PC-3 (cell line): ENCODE data around the gene MRPL14. TPM values are rescaled to one million over a fixed set of nuclear protein-coding genes. Genes with fewer than 3 reads are reported as not detected.

Experiments
- ATAC-seq: fragments of 200-7000 bp; cut with Tn5 transposase; 2 replicates; pipeline ENCODE4 v1.9.1; 2020; ENCODE audit warnings: mild to moderate bottlenecking, moderate library complexity
- BruUV-seq: library from RNA; stranded (reverse); fragments of 400-500 nt; replicated peaks from 2 replicates; lab custom pipeline; 2021; lab: Mats Ljungman, UMichigan
- CTCF ChIA-PET: fragments of 300-600 bp; sonication (Branson Sonifier 250); formaldehyde crosslinking; loops from one replicate; lab custom pipeline; 2022; ENCODE audit warnings: antibody characterized with exemption; lab: Charles Lee
- POLR2A ChIA-PET: fragments of 300-600 bp; sonication (Branson Sonifier 250); formaldehyde crosslinking; loops from one replicate; lab custom pipeline; 2022; ENCODE audit warnings: antibody characterized with exemption; ENCODE audit not compliant: unreplicated experiment; lab: Charles Lee
- DNase-seq: peaks from one replicate; pipeline ENCODE4 v3.0.0-alpha.2; 2015
- H2AFZ ChIP-seq: fragments of 300-600 bp; sonication (generic); 2 replicates; pipeline ENCODE4 v1.6.0; 2016; ENCODE audit warnings: antibody characterized with exemption, low read length
- H3F3A ChIP-seq: fragments of 300-600 bp; sonication (generic); one replicate; pipeline ENCODE4 v1.6.0; 2017; ENCODE audit warnings: antibody characterized with exemption, low read length, control low read depth, mild to moderate bottlenecking; ENCODE audit not compliant: unreplicated experiment
- H3K27ac ChIP-seq: fragments of 300-600 bp; sonication (generic); 2 replicates; pipeline ENCODE4 v1.5.1; 2016; ENCODE audit warnings: mild to moderate bottlenecking, low read length
- H3K27me3 ChIP-seq: fragments of 300-600 bp; sonication (generic); 2 replicates; pipeline ENCODE4 v1.6.1; 2016; ENCODE audit warnings: low read length, mixed read lengths
- H3K36me3 ChIP-seq: fragments of 300-600 bp; sonication (generic); 2 replicates; pipeline ENCODE4 v1.6.1; 2016; ENCODE audit warnings: low read depth, mixed run types, low read length, mixed read lengths
- H3K4me1 ChIP-seq: fragments of 300-600 bp; sonication (generic); 2 replicates; pipeline ENCODE4 v1.5.1; 2016; ENCODE audit warnings: low read length; ENCODE audit not compliant: insufficient read depth
- H3K4me2 ChIP-seq: fragments of 300-600 bp; sonication (generic); 2 replicates; pipeline ENCODE4 v1.6.0; 2016; ENCODE audit warnings: low read length
- H3K4me3 ChIP-seq: fragments of 300-600 bp; sonication (generic); 2 replicates; pipeline ENCODE4 v1.5.1; 2016; ENCODE audit warnings: mild to moderate bottlenecking, low read length, mixed read lengths
- H3K79me2 ChIP-seq: fragments of 300-600 bp; sonication (generic); 2 replicates; pipeline ENCODE4 v1.6.1; 2017; ENCODE audit warnings: low read length, mixed read lengths
- H3K9ac ChIP-seq: fragments of 300-600 bp; sonication (generic); 2 replicates; pipeline ENCODE4 v1.6.0; 2016; ENCODE audit warnings: mild to moderate bottlenecking, low read length
- H3K9me2 ChIP-seq: fragments of 300-600 bp; sonication (generic); replicated peaks from 2 replicates; pipeline ENCODE4 v1.6.1; 2016; ENCODE audit warnings: mixed run types, low read length, mixed read lengths
- H3K9me3 ChIP-seq: fragments of 300-600 bp; sonication (generic); 2 replicates; pipeline ENCODE4 v1.6.1; 2016; ENCODE audit warnings: low read length, mixed read lengths
- H4K20me1 ChIP-seq: fragments of 300-600 bp; sonication (generic); 2 replicates; pipeline ENCODE4 v1.6.1; 2016; ENCODE audit warnings: low read length, mixed read lengths
- EZH2 ChIP-seq: fragments of 300-600 bp; sonication (generic); IDR thresholded peaks from one replicate; pipeline ENCODE4 v1.6.1; 2017; ENCODE audit warnings: antibody characterized with exemption, mild to moderate bottlenecking, low read length; ENCODE audit not compliant: unreplicated experiment
- EZH2phosphoT487 ChIP-seq: fragments of 300-600 bp; sonication (generic); IDR thresholded peaks from 2 replicates; pipeline ENCODE4 v1.6.1; 2018; ENCODE audit warnings: mild to moderate bottlenecking, antibody characterized with exemption, low read length, borderline replicate concordance
- intact Hi-C: fragments of 100-400 bp; cut with micrococcal nuclease; formaldehyde crosslinking; loops from 2 replicates; pipeline ENCODE4 v1.9.0; 2023
- total RNA-seq: library from RNA; depleted of rRNA; stranded (reverse); fragments of >200 nt; gene quantifications from 2 replicates; pipeline ENCODE4 v1.2.3, GENCODE V29; 2014
- TF ChIP-seq, protein P1 (sequence below): fragments of 300-600 bp; sonication (generic); conservative IDR thresholded peaks from 2 replicates; pipeline ENCODE4 v1.5.1; 2017; ENCODE audit warnings: antibody characterized with exemption, low read depth, mild to moderate bottlenecking, low read length

MRPL14 gene
- total RNA-seq, 1 experiment from 2014 or later = 192 TPM

DNA sequence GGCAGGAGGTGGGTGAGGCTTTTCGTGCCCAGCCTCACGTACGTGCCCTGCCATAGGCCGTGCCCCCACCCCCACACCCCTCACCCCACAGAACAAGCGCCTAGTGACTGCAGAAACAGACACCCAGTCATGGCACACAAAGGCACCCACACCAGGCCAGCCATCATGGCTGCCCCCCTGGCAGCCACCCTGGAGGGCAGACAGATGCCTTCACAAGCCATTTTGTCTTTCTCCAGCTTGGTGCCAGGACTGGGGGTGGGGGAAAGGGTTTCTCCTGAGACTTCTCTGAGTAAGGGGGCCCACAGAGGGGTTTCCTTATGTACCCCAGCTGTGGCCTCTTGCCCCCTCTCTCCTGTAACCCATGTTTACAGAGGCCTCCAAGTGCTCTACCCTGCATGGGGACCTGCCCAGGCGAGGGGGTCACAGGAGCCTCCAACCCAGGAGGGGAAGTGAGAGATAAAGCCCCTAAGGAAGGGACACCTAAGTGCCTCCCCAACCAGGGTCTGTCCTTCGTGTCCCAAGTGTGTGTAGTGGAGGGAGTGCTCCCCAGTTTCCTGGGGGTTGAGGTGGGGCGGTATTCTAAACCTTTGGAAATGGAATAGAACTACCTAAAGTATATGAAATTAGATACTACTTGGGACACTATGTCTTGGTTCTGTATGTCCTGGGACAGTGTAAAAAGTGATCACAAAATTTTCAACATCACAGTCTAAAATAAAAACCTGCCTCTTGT, 49.9 kb downstream of the MRPL14 start:
- POLR2A ChIA-PET = no interaction called here

DNA sequence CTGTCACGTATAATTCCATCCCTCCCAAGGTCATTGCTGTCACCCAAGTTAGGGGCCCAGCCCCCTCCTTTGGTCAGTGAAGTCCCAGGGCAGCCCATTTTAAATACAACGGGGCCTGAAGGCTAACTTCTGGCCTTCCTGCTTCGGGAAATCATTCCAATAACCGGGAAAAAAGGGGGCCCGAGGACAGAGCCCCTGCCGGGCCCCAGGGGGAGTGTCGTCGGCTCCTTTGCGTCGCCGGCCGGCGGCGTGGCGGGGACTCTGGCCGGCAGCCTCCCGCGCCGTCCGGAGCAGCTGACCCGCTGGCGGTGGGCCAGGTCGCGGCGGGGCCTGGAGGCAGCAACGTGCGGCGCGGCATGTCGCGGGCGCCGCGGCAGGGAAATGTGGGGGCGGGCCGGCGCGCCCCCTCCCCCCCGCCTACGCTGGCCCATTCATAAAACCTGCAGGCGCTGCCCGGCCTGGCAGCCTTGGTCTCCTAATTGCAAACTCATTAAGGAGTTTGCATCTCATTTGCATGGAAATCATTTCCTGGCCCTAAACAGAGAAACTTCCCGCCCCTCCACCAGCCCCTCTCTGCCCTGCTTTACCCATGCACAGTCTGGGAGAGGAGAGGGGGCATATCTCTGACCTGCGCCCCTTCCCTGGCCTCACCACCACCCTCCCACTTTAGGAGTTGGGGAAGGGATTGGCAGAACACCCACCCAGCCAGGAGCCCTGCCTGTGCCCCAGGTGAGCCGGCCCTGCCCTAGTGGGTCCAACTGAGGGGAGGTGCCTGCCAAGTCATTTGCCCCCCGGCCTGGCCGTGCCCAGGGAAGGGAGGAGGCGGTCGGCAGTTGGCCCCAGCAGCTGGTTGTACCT, 50.7 kb downstream of the MRPL14 start:
- H3K79me2 ChIP-seq = no peaks in the 10 kb centered on the region
- no peaks in the 10 kb centered on the region for H4K20me1 ChIP-seq
- intact Hi-C loops = no loop called here
- POLR2A ChIA-PET = no interaction called here
- H2AFZ ChIP-seq = no peak overlapping the region
- no peak for TF ChIP-seq EZH2
- TF ChIP-seq EZH2phosphoT487 = no peak
- TF ChIP-seq, protein P1, sequence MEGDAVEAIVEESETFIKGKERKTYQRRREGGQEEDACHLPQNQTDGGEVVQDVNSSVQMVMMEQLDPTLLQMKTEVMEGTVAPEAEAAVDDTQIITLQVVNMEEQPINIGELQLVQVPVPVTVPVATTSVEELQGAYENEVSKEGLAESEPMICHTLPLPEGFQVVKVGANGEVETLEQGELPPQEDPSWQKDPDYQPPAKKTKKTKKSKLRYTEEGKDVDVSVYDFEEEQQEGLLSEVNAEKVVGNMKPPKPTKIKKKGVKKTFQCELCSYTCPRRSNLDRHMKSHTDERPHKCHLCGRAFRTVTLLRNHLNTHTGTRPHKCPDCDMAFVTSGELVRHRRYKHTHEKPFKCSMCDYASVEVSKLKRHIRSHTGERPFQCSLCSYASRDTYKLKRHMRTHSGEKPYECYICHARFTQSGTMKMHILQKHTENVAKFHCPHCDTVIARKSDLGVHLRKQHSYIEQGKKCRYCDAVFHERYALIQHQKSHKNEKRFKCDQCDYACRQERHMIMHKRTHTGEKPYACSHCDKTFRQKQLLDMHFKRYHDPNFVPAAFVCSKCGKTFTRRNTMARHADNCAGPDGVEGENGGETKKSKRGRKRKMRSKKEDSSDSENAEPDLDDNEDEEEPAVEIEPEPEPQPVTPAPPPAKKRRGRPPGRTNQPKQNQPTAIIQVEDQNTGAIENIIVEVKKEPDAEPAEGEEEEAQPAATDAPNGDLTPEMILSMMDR = no peak
- no peak overlapping the region for H3K27ac ChIP-seq
- no peaks in the 10 kb centered on the region for H3F3A ChIP-seq
- H3K4me1 ChIP-seq = peaks cover 34% of the 10 kb centered on the region
- H3K4me2 ChIP-seq = no peak overlapping the region
- H3K36me3 ChIP-seq = no peaks in the 10 kb centered on the region
- DNase-seq (no peak), ATAC-seq (no peak)
- no TSS peak for BruUV-seq
- no peaks in the 10 kb centered on the region for H3K27me3 ChIP-seq
- CTCF ChIA-PET = no interaction called here
- H3K9me3 ChIP-seq = no peaks in the 10 kb centered on the region
- H3K9me2 ChIP-seq = no peaks in the 10 kb centered on the region
- no peak overlapping the region for H3K9ac ChIP-seq
- H3K4me3 ChIP-seq = no peak overlapping the region

More for the DNA sequence above, 49.9 kb downstream of the MRPL14 start:
- CTCF ChIA-PET = no interaction called here
- no peak overlapping the region for H2AFZ ChIP-seq
- no peak for DNase-seq
- no peaks in the 10 kb centered on the region for H3F3A ChIP-seq
- no peaks in the 10 kb centered on the region for H4K20me1 ChIP-seq
- H3K4me3 ChIP-seq = no peak overlapping the region
- H3K27ac ChIP-seq = no peak overlapping the region
- no peak overlapping the region for H3K4me2 ChIP-seq
- intact Hi-C loops = no loop called here
- ATAC-seq = no peak
- no peaks in the 10 kb centered on the region for H3K27me3 ChIP-seq
- H3K9me3 ChIP-seq = no peaks in the 10 kb centered on the region
- no peaks in the 10 kb centered on the region for H3K36me3 ChIP-seq
- no peak overlapping the region for H3K9ac ChIP-seq
- no peaks in the 10 kb centered on the region for H3K79me2 ChIP-seq
- peaks cover 26% of the 10 kb centered on the region for H3K4me1 ChIP-seq
- no TSS peak for BruUV-seq
- TF ChIP-seq EZH2 (no peak), EZH2phosphoT487 (no peak)
- TF ChIP-seq, protein P1 = no peak
- no peaks in the 10 kb centered on the region for H3K9me2 ChIP-seq
